ENCODE data around the gene CEP290. TPM values are rescaled to one million over a fixed set of nuclear protein-coding genes. Genes with fewer than 3 reads are reported as not detected.
A peak's percentile ranks its signal among the peaks of the same experiment; 100 is the strongest.

CEP290 gene
- total RNA-seq (18.2 TPM), polyA plus RNA-seq (ENCODE audit: insufficient read depth, low read depth, low replicate concordance) (5.1 TPM)
- long read RNA-seq, donor 1, partial matches to known transcripts = 20 of 21 reads
- long read RNA-seq, donor 1, other reads (novel, unspliced or antisense) = 0 of 21 reads
- long read RNA-seq, donor 2, partial matches to known transcripts = 28 of 28 reads
- long read RNA-seq, donor 2, other reads (novel, unspliced or antisense) = 0 of 28 reads
- long read RNA-seq, donor 3, partial matches to known transcripts = 65 of 65 reads
- long read RNA-seq, donor 3, other reads (novel, unspliced or antisense) = 0 of 65 reads
- long read RNA-seq, donor 4, partial matches to known transcripts = 32 of 32 reads
- long read RNA-seq, donor 4, other reads (novel, unspliced or antisense) = 0 of 32 reads
- long read RNA-seq, donor 5 = 0 reads
- long read RNA-seq, donor 6, partial matches to known transcripts = 45 of 45 reads
- long read RNA-seq, donor 6, other reads (novel, unspliced or antisense) = 0 of 45 reads
- long read RNA-seq, donor 7, partial matches to known transcripts = 7 of 8 reads
- long read RNA-seq, donor 7, other reads (novel, unspliced or antisense) = 1 of 8 reads
- long read RNA-seq, donor 8, partial matches to known transcripts = 34 of 34 reads
- long read RNA-seq, donor 8, other reads (novel, unspliced or antisense) = 0 of 34 reads
- long read RNA-seq, donor 9, partial matches to known transcripts = 12 of 12 reads
- long read RNA-seq, donor 9, other reads (novel, unspliced or antisense) = 0 of 12 reads
- long read RNA-seq, donor 10, partial matches to known transcripts = 24 of 24 reads
- long read RNA-seq, donor 10, other reads (novel, unspliced or antisense) = 0 of 24 reads

GRCh38 chr12:88141774-88142609 is at the start of gene CEP290, which contains the start of gene TMTC3:
Gene CEP290, minus strand, starts transcription at chr12:88142088. Its CDS starts 781 bp downstream, at chr12:88141307.
Gene TMTC3, plus strand, starts transcription at chr12:88142307. Its CDS starts 6,009 bp downstream, at chr12:88148316.
- Histone ChIP-seq H3K9ac (ENCODE audit: low read length in 3 of 3) (peak within 1 kb of the TSS; percentile 83 to 90 (median 87)), H3K27me3 (ENCODE audit: control insufficient read depth, insufficient read depth, low read length) (no peaks in the 10 kb centered on the region), H3K27ac (ENCODE audit: low read depth in 2 of 2, low read length in 2 of 2) (peak within 1 kb of the TSS; percentile 81 to 82), H3K9me3 (ENCODE audit: control insufficient read depth in 2 of 3, insufficient read depth in 1 of 3, low read length in 3 of 3) (no peaks in the 10 kb centered on the region), H3K4me1 (ENCODE audit: control insufficient read depth in 2 of 3, insufficient read depth in 2 of 3, low read depth in 1 of 3, low read length in 3 of 3) (peaks cover 0 to 15% (median 7%) of the 10 kb centered on the region in 3 donors), H3K36me3 (ENCODE audit: control insufficient read depth in 2 of 3, insufficient read depth in 3 of 3, low read length in 3 of 3) (peaks cover 0 to under 1% (median 0%) of the 10 kb centered on the region in 3 donors), H3K4me3 (ENCODE audit: low read length in 3 of 3) (peak within 1 kb of the TSS; percentile 93 to 98 (median 96))
- intact Hi-C loops (cut with DNase I) = no loop called here
- peak; percentile 92 for FAIRE-seq
- TF ChIP-seq CTCF (IDR thresholded peaks at IDR 0.05; ENCODE audit: borderline replicate concordance, extremely low read depth, insufficient read depth) = no peak
- peak; percentile 97 to 100 (median 98) for DNase-seq

GRCh38 chr12:88188180-88188579 is 46.3 kb upstream of the CEP290 start:
- no peak for DNase-seq
- H3K4me3 ChIP-seq (ENCODE audit: low read length in 3 of 3) = no peak overlapping the region
- peaks cover 0 to 10% (median 0%) of the 10 kb centered on the region in 3 donors for H3K36me3 ChIP-seq (ENCODE audit: control insufficient read depth in 2 of 3, insufficient read depth in 3 of 3, low read length in 3 of 3)
- no peak for FAIRE-seq
- no peak for TF ChIP-seq CTCF (IDR thresholded peaks at IDR 0.05; ENCODE audit: borderline replicate concordance, extremely low read depth, insufficient read depth)
- H3K4me1 ChIP-seq (ENCODE audit: control insufficient read depth in 2 of 3, insufficient read depth in 2 of 3, low read depth in 1 of 3, low read length in 3 of 3) = no peaks in the 10 kb centered on the region
- no peaks in the 10 kb centered on the region for H3K27me3 ChIP-seq (ENCODE audit: control insufficient read depth, insufficient read depth, low read length)
- no peak overlapping the region for H3K9ac ChIP-seq (ENCODE audit: low read length in 3 of 3)
- H3K27ac ChIP-seq (ENCODE audit: low read depth in 2 of 2, low read length in 2 of 2) = no peak overlapping the region
- H3K9me3 ChIP-seq (ENCODE audit: control insufficient read depth in 2 of 3, insufficient read depth in 1 of 3, low read length in 3 of 3) = no peaks in the 10 kb centered on the region
- intact Hi-C loops (cut with DNase I) = no loop called here

DNA sequence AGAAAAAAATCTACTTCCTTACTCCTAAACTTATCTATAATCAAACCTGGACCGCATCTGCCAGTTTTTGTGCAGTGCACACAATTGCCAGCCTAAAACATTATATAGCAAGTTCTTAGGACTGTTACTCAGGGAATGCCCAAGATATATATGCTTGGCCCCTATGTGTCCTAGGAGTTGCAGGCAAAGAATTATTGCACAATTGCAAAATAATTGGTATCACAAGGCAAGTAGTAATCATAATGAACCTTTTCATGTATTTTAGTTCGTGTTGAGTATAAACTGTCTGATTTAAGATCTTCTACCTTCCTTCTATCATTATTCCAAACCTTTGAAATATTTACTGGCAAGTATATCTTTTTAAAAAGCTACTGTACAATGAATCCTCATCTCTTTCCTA is 45.7 kb upstream of the CEP290 start:
- H3K4me1 ChIP-seq (ENCODE audit: control insufficient read depth in 2 of 3, insufficient read depth in 2 of 3, low read depth in 1 of 3, low read length in 3 of 3) = no peaks in the 10 kb centered on the region
- no peak overlapping the region for H3K27ac ChIP-seq (ENCODE audit: low read depth in 2 of 2, low read length in 2 of 2)
- H3K36me3 ChIP-seq (ENCODE audit: control insufficient read depth in 2 of 3, insufficient read depth in 3 of 3, low read length in 3 of 3) = peaks cover 0 to 16% (median 0%) of the 10 kb centered on the region in 3 donors
- no peak for TF ChIP-seq CTCF (IDR thresholded peaks at IDR 0.05; ENCODE audit: borderline replicate concordance, extremely low read depth, insufficient read depth)
- DNase-seq = no peak
- no peaks in the 10 kb centered on the region for H3K27me3 ChIP-seq (ENCODE audit: control insufficient read depth, insufficient read depth, low read length)
- no peak overlapping the region for H3K4me3 ChIP-seq (ENCODE audit: low read length in 3 of 3)
- no peak for FAIRE-seq
- no peak overlapping the region for H3K9ac ChIP-seq (ENCODE audit: low read length in 3 of 3)
- no peaks in the 10 kb centered on the region for H3K9me3 ChIP-seq (ENCODE audit: control insufficient read depth in 2 of 3, insufficient read depth in 1 of 3, low read length in 3 of 3)
- intact Hi-C loops (cut with DNase I) = no loop called here

Data from kidney (tissue), 22 donors.